ENCODE measurements around the gene TOP2A. TPM values are rescaled to one million over a fixed set of nuclear protein-coding genes. Genes with fewer than 3 reads are reported as not detected.
A peak's percentile ranks its signal among the peaks of the same experiment; 100 is the strongest.

The TOP2A gene
- total RNA-seq, 1 donor from 2014 or later: 16.9 TPM

DNA sequence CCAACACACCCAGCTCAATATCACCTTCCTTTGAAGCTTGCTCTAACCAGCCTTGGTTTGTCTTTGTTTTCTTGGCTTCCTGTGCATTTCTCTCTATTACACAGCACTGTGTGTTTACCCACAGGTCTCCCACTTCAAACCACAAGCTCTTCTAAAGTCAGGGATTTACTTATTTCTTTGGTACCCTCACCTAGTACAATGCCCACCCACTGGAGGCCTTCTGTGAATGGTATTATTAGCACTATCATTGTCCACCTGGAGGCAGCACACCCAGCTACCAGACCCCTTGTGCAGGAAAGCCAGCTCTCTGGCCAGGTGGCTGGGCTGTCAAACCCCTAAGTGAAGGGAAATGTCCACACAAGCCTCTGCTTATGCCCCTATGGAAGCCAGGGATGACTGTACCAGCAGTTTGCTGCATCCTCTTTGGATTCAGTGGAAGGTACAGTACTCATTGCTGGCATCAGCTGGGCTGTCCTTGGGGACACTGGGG, 9.4 kb upstream of the TOP2A start:
- TF ChIP-seq, protein P1, sequence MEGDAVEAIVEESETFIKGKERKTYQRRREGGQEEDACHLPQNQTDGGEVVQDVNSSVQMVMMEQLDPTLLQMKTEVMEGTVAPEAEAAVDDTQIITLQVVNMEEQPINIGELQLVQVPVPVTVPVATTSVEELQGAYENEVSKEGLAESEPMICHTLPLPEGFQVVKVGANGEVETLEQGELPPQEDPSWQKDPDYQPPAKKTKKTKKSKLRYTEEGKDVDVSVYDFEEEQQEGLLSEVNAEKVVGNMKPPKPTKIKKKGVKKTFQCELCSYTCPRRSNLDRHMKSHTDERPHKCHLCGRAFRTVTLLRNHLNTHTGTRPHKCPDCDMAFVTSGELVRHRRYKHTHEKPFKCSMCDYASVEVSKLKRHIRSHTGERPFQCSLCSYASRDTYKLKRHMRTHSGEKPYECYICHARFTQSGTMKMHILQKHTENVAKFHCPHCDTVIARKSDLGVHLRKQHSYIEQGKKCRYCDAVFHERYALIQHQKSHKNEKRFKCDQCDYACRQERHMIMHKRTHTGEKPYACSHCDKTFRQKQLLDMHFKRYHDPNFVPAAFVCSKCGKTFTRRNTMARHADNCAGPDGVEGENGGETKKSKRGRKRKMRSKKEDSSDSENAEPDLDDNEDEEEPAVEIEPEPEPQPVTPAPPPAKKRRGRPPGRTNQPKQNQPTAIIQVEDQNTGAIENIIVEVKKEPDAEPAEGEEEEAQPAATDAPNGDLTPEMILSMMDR (IDR thresholded peaks at IDR 0.05): no peak
- TF ChIP-seq POLR2AphosphoS5 (IDR thresholded peaks at IDR 0.05; ENCODE audit: insufficient read depth in 1 of 2, low read depth in 1 of 2) (no peak), POLR2A (IDR thresholded peaks at IDR 0.05) (no peak)
- intact Hi-C loops (cut with DNase I): no loop called here
- Histone ChIP-seq H3K9me3 (no peaks in the 10 kb centered on the region), H3K27ac (no peak overlapping the region), H3K4me1 (no peaks in the 10 kb centered on the region), H3K36me3 (no peaks in the 10 kb centered on the region), H3K27me3 (no peaks in the 10 kb centered on the region), H3K4me3 (no peak overlapping the region)
- no peak for DNase-seq (ENCODE audit: extremely low spot score in 2 of 2)

DNA sequence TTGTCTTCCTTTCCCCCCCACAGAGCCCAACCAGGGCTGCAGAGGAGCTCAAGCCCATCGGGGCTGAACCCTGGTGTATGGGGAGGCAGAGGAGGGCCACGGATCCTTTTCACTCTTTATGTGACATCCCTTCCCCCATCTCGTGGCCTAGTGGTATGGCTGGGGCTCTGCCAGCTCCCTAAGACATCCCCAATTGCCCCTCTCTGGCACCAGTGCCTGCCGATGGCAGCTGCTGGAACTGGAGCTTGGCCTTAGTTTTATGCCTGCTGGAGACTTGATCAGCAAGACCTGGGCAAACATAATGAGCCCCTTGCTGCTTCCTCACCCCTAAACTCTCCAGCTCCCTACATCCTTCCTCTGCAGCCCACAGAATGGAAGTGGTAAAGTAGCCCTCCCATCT, 8.0 kb upstream of the TOP2A start:
- H3K36me3 ChIP-seq: no peaks in the 10 kb centered on the region
- H3K27me3 ChIP-seq: no peaks in the 10 kb centered on the region
- no peak for DNase-seq (ENCODE audit: extremely low spot score in 2 of 2)
- no peaks in the 10 kb centered on the region for H3K4me1 ChIP-seq
- H3K4me3 ChIP-seq: no peak overlapping the region
- H3K27ac ChIP-seq: no peak overlapping the region
- intact Hi-C loops (cut with DNase I): no loop called here
- H3K9me3 ChIP-seq: no peaks in the 10 kb centered on the region
- no peak for TF ChIP-seq POLR2A (IDR thresholded peaks at IDR 0.05)
- TF ChIP-seq, protein P1 (IDR thresholded peaks at IDR 0.05): no peak
- no peak for TF ChIP-seq POLR2AphosphoS5 (IDR thresholded peaks at IDR 0.05; ENCODE audit: insufficient read depth in 1 of 2, low read depth in 1 of 2)

DNA sequence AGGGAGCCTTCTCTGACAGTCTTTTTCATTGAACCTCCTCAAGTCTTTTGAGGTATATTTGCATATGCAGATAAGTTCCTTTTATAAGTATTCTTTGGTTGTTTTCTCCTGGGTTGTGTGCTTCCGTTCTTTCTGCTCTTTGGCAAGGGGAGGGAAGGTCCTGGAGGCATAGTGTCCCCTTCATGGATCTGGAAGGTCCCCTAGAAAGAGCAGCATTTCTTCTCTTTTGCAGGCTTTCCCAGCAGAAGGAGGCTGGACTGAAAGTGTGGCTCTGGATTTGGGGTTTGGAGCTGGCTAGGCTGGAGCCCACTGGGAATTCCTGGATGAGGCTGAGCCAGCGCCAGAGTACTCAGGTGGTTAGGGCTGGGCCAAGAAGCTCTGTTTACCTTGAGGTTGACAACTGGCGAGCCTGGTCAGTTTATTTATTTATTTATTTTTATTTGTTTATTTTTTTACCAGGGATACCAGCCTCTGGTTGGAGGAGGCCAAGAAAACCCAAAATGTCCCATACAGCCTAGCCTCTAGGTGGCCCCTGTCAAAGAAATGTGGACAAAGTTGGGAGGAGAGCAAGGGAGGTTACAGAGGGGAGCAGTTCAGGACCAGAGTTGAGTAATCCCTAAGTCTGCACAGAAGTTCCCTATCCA, 5.4 kb upstream of the TOP2A start:
- DNase-seq (ENCODE audit: extremely low spot score in 2 of 2): no peak
- TF ChIP-seq, protein P1 (IDR thresholded peaks at IDR 0.05): no peak
- no peak for TF ChIP-seq POLR2AphosphoS5 (IDR thresholded peaks at IDR 0.05; ENCODE audit: insufficient read depth in 1 of 2, low read depth in 1 of 2)
- TF ChIP-seq POLR2A (IDR thresholded peaks at IDR 0.05): no peak
- no peaks in the 10 kb centered on the region for H3K36me3 ChIP-seq
- H3K9me3 ChIP-seq: no peaks in the 10 kb centered on the region
- H3K27ac ChIP-seq: no peak overlapping the region
- H3K27me3 ChIP-seq: no peaks in the 10 kb centered on the region
- no peak overlapping the region for H3K4me3 ChIP-seq
- intact Hi-C loops (cut with DNase I): no loop called here
- H3K4me1 ChIP-seq: no peaks in the 10 kb centered on the region

DNA sequence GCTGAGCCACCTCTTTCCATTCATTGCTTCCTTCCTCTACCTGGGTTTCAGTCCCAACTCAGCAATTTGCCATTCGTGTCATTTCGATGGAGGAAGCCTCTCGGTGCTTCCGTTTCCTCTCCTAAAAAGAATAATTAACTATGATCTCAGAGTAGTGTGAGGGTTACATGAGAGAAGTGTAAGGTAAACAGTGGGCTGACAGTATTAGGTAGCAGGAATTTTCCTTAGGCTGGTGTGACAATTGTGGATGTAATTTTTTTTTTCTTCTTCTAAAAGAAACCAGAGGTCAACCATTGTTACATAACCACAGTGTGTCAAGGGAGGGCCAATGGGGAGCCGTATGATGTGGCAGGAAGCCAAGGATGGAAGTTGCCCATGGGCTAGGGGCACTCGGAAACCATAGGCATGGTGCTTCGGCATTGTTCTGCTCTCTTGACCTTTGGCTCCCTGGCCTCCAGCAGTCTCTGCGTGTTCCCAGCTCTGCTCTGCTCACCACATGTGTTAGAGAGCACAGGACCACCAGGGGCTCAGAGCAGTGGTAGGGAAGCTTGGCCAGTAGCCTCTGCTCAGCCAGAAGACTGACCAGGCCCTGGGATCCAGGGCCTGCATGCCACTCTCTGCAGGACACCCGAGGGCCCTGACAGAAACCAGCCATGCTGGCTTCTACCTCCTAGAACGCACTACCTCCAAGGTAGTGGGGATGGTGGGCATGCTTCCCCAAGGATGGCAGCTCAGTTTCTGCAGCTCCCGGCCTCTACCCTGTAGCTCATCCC, 2.0 kb upstream of the TOP2A start:
- intact Hi-C loops (cut with DNase I): loop anchor here (10.0 kb wide), 1 partner anchor 55 kb away; the partner anchor contains the start of gene GJD3
- H3K27me3 ChIP-seq: no peaks in the 10 kb centered on the region
- TF ChIP-seq POLR2A (IDR thresholded peaks at IDR 0.05): no peak
- TF ChIP-seq, protein P1 (IDR thresholded peaks at IDR 0.05): no peak
- no peak for TF ChIP-seq POLR2AphosphoS5 (IDR thresholded peaks at IDR 0.05; ENCODE audit: insufficient read depth in 1 of 2, low read depth in 1 of 2)
- no peak for DNase-seq (ENCODE audit: extremely low spot score in 2 of 2)
- no peaks in the 10 kb centered on the region for H3K9me3 ChIP-seq
- H3K27ac ChIP-seq: no peak overlapping the region
- H3K4me1 ChIP-seq: peaks cover 7% of the 10 kb centered on the region
- H3K4me3 ChIP-seq: no peak overlapping the region
- H3K36me3 ChIP-seq: no peaks in the 10 kb centered on the region

DNA sequence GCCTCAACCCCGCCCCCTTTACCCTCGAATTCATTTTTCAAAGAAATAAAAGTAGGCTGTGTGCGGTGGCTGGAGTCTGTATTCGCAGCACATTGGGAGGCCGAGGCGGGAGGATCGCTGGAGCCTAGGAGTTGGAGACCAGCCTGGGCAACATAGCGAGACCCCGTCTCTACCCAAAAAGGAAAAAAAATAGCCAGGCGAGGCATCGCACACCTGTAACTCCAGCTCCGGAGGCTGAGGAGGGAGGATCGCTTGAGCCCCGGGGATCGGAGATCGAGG, 671 bp upstream of the TOP2A start:
- H3K27me3 ChIP-seq: no peaks in the 10 kb centered on the region
- DNase-seq (ENCODE audit: extremely low spot score in 2 of 2): no peak
- no peak for TF ChIP-seq POLR2A (IDR thresholded peaks at IDR 0.05)
- TF ChIP-seq, protein P1 (IDR thresholded peaks at IDR 0.05): no peak
- TF ChIP-seq POLR2AphosphoS5 (IDR thresholded peaks at IDR 0.05; ENCODE audit: insufficient read depth in 1 of 2, low read depth in 1 of 2): no peak
- peak overlapping the region; percentile 41 to 65 for H3K4me3 ChIP-seq
- no peaks in the 10 kb centered on the region for H3K36me3 ChIP-seq
- H3K27ac ChIP-seq: peak overlapping the region; percentile 56
- peaks cover 7% of the 10 kb centered on the region for H3K4me1 ChIP-seq
- intact Hi-C loops (cut with DNase I): loop anchor here (10.0 kb wide), 1 partner anchor 54 kb away; the partner anchor contains the start of gene GJD3
- no peaks in the 10 kb centered on the region for H3K9me3 ChIP-seq

Data from vagina (tissue), 2 donors.